NCI-H526 treated with DMSO at 0.1 percent for 48 hours (cell line): ENCODE results near the gene GMDS.
A peak's percentile ranks its signal among the peaks of the same experiment; 100 is the strongest.

ENCODE experiments used
- DNase-seq: peaks from one replicate; lab custom pipeline; 2025; lab: John Stamatoyannopoulos, UW

GMDS gene

DNA sequence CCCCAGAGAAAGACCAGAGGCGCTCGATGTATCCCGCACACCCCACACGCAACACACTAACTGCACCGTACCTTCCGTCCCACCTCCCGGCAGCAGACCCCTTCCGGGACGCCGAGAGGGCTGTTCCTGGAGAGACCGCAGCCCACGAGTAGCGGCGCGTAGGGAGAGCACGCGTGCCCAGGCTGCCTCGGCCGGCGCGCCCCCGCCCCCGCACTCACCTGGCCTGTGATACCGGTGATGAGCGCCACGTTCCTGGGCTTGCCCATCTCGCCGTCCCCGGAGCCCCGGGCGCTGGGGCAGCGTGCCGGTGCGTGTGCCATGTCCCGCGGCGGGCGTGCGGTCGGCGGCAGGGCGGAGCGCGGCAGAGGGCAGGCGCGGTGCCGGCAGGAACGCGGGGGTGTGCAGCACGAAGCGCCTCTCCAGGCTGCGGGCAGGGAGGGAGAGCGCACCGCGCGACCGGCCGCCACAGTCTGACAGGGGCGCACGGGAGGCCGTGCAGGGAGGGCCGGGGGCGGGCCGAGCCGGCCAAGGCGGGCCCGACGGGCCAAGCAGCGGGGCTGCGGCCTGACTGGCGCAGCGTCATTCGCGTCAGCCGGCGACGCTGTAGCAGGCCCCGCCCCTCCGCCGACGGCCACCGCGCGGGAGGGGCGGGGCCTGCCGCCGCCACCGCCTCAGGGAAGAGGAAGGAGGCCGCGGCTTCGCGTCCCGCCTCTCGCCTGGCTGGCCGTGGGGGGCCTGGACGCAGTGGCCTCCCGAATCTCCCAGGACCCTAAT is at the start of gene GMDS:
Gene GMDS (minus strand): TSS at position 503 of the 774 bp plus-strand sequence.
- peak; percentile 72 for DNase-seq

DNA sequence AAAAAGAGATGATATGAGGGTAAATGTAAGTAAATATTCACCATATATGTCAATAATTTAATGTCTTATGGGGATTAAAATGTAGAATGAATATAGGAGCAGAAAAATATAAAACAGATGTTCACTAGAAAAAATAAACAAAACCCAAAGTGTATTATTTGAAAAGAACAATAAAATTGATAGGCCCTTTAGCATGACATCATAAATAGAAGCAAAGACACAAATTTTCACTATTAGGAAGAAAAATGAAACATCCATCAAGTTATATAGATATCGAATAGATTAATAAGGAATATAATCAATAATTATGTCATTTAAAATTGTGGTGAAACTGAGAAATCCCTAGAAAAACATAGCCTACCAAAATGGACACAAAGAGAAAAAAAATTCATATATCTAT is 40.1 kb upstream of the GMDS start:
- no peak for DNase-seq

DNA sequence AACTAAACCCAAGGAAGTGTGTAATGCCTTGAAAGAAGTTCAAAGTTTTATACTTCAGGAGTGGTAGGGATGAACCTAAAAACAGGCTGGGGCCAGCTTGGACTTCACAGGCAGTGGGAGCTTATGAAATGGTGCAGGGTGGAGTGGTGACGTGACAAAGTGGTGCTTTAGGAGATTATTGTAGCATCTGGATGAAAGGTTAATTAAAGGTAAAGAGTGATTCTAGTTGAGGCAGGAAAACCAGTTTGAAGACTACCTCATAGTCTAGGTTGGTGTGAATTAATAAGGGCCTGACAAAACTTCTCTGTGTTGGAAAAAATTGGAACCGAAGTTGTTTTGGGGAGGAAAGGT is 30.5 kb upstream of the GMDS start:
- no peak for DNase-seq

DNA sequence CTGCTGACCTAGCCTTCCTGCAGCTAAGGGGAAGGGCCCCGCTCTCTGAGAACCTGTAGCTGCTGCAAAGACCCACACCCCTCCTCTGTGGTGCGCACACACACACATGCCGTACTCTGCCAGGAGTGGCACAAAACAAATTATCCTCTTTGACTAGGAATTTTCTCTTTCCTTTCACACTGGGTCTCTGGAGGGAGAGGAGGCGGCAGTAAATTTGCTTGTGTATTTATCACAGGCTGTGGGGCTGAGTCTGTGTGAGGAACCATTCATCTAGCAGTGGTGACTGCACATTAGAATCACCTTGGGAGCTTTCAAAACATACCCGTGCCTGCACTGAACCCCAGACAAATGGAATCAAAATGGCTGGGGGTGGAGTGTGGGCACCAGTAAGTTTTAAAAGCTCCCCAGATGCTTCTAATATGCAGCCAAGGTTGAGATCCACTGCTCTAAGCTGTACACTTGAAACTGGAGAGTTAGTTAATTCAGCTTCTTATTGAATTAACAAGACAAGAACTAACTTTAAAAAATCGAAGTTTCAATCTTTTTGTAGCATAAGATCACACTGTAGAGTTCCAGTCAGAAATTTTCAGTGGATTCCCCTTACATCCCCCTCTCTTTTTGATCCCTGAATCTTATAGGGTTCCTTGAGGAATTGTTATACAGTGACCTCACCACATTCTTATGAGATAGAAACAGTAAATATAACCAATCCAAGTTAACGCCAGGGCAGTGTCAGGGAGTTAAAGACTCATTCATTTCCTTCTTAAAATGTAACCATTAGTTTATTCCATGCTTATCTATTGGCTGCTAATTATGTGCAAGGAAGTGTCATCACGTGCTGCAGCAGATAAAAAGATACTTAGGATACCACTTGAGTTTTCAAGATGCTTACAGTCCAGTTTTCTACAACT is 29.8 kb upstream of the GMDS start:
- DNase-seq: no peak

DNA sequence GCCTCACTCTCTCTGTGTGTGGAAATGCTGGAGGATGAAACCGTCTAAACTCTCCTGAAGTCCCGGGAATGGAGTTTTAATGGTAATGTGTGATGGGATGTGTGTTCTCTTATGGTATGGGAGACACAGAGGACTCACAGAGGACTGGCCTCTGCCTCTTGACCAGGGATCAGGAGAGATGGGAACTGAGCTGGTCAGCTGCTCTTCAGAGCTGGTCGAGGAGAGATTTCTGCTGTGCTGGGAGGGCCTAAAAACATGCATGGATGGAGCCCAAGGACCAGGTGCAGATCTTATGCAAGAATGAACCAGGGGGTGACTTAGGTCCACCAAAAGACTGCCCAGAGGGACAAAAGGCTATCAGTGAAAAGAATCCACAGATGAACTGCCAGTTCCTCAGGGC is 27.3 kb upstream of the GMDS start:
- no peak for DNase-seq

DNA sequence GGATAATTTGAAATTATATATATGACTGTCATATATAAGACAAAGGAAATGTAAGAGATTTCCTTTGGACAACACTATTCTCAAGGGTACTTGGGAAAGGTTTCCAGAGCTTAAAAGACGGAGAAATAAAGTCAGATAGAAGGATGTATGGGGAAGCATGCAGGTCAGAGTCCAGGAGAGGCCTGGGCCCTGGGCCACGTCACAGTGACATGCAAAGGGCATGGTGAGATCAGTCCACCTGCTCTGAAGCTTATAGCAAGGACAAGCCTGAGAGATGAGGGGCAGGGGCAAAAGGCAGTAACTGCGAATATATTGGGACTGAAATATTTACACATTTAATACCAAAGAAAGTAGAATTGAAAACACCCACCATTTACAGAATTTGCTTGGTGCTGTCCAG is 24.6 kb upstream of the GMDS start:
- no peak for DNase-seq

DNA sequence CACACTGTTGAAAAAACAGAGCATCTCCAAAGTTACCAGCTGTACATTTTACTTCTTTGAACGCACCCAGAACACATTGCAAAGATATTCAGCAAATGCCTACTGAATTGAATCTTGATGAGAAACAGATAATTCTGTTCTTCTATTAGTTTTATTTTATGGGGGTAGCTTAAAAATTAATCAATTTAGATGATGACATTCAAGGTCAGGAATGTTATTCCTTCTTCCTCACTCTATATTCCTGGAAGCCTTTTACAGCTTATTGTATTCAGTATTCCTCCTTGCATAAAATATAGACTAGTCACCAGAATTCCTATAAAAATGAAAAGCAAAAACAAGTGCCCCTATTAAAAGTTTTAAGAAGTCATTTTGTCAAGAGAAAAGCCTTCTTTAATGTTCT is 21.4 kb upstream of the GMDS start:
- no peak for DNase-seq

DNA sequence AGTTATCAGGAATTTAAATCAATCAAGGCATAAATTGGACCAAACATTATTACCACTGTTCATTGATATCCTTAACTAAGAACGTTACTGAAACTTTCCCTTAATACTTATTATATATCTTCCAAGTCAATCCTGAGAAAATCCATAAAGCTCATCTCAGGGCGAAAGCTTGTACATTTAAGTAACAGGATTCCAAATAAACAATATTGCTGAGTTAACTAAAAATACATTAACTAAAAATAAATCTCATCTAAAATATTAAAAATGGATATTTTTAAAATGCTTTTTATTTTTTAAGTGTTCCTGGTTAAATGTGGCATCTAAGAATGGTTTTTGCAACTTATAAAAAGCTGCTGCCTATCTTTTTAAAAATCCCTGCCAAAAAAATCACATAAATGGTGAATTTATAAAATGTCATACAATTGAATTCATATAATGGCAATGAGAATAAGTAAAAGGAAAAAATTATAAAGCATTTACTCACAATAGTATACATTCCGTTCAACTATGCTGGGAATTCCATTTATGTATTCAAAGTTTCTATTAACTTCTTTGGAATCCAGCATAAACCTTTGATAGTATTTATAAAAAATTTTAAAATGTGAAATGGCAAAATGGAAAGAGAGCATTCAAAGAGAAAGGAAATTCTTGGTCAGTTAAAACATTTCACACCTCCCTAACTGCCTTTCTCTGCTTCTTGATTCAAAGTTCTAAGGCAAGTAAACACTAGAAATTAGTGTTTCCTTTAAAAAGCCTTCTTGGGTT is 20.8 kb upstream of the GMDS start:
- no peak for DNase-seq

DNA sequence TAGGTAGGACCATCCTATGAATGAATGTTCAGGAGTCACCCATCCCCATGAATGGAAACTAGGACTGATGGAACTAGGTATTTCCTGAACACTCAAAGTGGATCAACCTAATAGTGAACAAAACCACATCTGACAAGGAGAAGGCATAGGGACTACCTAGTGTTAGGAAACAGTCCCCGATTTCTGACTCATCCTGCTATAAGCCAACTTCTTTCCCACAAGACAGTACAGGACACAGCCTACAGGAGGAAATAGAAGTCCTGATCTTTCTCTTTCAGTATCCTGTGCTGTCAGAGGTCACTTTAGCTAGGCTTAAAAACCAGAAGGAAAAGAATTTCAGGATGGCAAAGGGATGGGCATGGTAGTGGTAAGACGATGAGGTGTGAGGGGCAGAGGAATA is 19.5 kb upstream of the GMDS start:
- no peak for DNase-seq

DNA sequence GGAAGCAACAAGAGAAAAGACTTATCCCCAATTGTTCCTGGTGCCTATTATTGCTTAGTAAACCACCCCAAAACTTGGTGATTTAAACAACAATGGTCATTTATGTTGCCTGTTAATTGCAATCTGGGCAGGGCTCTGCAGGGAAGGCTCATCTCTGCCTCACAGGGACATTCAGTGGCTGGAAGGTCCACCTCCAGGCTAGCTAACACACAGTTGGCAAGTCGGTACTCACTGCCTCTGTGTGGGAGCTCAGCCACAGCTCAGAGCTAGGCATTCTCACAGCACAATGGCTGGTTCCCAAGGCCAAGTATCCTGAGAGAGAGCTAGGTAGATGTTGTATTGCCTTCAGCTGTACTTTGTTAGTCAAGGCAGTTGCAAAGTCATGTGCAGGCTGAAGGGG is 18.5 kb upstream of the GMDS start:
- no peak for DNase-seq

DNA sequence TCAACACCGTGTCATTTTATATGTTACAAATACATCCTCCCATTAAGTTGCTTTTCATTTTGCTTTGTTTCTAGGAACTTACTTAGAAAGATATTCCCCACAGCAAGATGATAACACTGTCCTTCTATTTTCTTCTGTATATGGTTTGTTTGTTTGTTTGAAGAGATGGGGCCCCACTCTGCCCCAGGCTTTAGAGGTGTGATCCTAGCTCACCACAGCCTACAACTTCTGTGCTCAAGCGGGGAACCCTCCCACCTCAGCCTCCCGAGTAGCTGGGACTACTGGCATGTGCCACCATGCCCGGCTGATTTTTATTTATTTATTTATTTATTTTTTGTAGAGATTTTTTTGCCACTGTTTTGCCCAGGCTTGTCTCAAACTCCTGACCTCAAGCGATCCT is 14.2 kb upstream of the GMDS start:
- no peak for DNase-seq

DNA sequence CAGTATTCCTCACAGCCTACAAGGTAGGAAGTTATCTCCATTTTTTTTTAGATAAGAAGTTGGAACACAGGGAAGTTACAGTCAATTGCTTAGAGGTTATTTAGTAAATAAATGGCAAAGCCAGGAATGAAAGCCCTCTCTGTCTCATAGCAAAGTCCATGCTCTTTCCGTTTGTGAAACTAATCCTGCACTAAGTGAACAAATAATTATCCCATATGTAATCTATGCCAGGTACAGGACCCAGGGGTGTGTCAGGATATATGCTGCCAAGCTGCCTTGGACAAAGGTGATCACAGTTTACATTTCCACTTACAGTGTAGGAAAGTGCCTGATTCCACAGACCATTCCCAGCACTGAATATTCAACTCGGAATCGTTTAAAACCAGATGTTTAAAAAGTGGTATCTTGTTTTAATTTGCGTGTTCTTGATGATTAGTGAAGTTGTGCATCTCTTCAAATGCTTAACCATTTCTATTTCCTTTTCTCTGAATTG is 13.6 kb upstream of the GMDS start:
- no peak for DNase-seq

DNA sequence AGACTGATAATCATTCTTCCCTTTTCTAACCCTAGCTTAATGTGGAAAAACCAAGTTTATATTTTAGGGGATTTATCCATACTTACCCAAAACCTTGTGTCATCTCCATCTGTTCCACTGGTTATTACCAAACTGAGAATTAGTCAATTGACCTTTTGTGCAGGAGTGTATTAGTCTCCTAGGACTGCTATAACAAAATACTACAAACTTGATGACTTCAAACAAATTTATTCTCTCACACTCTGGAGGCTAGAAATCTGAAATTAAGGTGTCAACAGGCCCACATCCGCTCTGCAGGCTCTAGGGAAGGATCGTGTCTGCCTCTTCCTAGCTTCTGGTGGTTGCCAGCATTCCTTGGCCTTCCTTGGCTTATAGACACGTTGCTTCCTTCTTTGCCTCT is 12.7 kb upstream of the GMDS start:
- no peak for DNase-seq

DNA sequence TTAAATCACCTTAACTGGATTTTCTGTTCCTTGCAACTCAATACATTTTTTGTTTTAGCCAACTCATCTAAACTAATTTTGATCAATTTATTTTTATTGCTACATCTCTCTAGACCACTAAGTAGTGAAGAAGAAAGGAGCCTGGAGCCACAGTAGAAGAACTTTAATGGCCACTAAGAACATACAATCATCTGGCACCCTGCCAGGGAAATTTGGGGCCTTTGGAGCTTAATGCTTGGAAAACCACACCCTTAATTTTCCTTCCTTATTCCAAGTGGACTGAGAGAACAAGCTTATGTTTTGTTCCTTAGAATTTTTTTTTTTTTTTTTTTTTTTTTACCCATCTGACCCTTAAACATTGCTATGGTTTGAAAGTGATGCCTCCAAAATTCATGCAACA is 12.0 kb upstream of the GMDS start:
- DNase-seq: no peak

DNA sequence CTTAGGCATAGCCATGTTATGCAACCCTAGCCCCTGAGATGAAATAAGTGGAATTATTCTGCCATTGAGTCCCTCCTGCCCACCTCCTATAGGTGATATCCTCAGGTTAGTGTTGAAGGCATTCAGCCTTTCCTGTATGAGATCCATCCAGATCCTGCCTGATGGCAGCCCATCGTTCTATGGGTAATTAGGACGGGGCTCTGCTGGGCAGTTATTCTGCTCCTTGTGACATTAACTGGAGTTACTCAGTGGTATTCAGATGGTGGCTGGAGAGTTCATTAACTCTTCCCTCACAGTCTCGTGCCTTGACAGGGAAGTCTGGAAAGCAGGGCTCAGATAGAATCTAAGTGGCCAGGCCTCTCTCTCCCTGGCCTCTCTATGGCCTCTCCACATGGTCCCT is 9.3 kb upstream of the GMDS start:
- DNase-seq: no peak

DNA sequence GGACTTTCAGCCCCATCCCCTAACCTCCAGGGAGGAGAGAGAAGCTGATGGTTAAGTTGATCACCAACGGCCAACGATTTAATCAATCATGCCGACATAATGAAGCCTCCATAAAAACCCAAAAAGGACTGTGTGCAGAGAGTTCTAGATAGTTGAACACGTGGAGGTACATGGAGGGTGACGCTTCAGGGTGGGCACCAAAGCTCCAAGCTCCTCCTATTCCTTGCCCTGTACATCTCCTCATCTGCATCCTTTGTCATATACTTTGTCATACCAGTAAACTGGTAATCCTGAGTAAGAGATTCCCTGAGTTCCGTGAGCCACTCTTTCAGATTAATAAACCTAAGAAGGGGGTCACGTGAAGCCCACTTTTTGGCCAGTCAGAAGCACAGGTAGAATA is 3.7 kb upstream of the GMDS start:
- no peak for DNase-seq

DNA sequence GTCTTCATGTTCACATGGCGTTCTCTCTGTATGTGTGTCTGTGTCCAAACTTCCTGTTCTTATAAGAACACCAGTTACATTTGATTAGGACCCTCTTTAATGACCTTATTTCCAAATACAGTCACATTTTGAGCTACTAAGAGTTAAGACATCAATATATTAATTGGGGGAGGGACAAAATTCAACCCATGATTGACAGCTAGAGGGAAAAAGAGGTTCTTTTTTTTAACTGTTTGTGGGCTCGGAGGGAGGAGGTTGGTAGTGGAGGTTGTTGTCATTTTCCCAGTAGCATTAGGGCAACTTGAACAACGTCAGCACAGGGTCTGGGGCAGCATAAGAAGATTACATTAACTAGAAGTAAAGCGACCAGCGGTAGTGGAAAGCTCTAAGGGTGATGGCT is 2.3 kb upstream of the GMDS start:
- DNase-seq: no peak

DNA sequence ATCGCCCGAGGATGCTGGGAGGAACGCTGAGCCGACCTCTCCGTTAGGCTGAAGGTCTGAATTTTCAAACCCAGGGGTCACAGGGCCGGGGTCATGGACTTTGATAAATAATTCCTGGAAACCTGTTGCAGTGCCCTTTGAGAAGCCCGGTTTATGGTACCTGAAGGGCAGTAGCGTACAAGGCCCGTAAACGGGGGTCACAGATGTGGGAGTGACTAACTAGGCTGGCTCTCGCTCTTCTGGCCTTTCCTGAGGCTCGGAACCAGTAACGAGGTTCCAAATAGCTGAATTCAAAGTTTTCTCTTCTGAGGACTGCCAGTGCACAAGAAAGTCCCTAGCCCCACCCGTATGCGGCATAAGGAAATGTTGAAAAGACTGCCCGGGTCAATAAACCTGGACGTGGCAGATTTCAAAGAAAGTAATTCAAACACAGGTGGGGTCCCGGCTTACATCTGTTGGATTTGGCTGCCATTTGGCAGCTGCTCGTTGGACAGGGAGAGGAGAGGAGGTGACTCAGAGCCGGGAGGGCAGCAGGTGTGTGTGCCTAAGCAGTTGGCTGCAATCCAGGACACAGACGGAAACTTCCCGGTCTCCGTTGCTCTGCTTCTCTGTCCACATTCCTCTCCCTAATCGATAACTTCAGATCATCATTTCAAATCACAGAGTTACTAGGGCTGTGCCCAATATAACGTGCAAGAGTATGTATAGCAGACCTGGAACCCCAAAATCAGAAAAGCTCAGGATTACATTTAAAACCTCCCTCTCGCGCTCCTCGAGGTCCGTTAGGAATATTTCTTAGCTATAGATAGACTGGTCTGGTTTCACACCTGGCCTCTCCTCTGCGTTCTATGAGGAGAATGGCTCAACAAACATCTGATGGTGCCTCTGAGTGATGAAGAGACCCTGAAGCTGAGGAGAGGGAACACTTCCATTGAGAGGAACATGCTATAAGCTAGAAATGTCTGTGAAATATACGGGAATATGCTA is 765 bp upstream of the GMDS start:
- peak; percentile 40 for DNase-seq

DNA sequence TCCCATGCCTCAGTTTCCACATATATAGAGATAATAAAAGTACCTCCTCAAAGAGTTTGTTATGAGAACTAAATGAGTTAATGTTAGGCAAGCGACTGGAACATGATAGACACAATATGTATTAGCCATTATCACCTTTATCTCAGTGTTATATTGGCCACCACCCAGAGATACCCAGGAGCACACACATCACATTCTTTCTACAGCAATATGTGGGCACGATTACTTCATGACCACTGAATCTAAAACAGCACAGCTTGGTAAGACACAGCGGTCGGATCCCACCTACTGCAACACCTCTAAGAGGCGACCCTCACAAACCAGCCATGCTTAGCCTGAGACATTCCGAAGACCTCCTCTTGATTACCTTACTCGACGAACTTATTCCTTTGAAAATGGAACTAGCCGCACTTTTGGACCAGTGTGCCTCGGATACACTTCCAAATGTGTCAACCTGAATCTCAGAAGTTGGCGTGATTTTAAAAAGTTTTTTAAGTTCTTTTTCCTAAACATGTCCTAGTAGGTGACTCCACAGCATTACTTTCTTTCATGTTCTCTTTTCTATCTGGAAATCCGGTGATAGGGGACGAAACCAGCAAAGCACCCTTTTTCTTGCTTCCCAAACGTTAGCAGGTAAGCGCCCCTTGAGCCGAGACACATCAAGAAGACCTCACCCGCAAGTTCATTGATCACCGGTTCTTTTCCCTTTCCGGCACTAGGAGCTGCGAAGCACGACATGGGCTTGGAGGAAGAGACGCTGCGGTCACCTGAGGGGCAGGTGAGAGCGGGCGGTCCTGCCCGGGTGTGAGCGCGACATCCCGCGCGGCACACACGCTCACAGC is 923 bp downstream of the GMDS start:
- peak; percentile 27 for DNase-seq

DNA sequence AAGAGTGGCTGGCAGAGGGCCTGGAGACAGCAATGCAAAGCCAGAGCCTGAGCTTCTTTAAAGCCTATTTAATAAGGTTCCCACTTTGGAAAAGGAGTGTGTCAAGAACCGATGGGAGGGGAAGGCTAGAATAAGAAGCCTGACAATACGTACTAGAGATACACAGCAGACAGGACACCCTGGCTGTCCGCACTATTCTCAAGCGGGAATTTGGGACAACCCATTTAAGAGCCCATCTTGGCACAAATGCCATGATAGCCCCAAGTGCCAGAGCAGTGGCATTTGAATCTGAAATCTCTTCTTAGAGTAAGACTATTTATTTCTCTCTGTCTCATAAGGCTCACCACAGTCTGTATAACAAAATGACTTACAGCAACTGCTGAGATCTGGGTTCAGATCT is 3.1 kb downstream of the GMDS start:
- no peak for DNase-seq
